Brain pericyte (primary cell): ENCODE data around the gene CYBA.

Experiments used
- DNase-seq: peaks from one replicate; pipeline ENCODE4 v3.0.0-alpha.2; 2012; ENCODE audit warnings: low read depth, low spot score

The CYBA gene

GRCh38 chr16:88631920-88632586, 18.8 kb downstream of the CYBA start:
- DNase-seq, result no peak

GRCh38 chr16:88631384-88631783, 19.5 kb downstream of the CYBA start:
- no peak for DNase-seq

GRCh38 chr16:88630941-88631340, 19.9 kb downstream of the CYBA start:
- no peak for DNase-seq

- DNase-seq, result no peak
These were observed 20.4 kb downstream of the CYBA start for GRCh38 chr16:88630433-88630832.

- no peak for DNase-seq
These were observed 21.0 kb downstream of the CYBA start for GRCh38 chr16:88629835-88630234.

- DNase-seq, result no peak
These were observed 22.3 kb downstream of the CYBA start for GRCh38 chr16:88628512-88628974.

- DNase-seq, result no peak
These were observed 23.1 kb downstream of the CYBA start for GRCh38 chr16:88627531-88628411.

- no peak for DNase-seq
These were observed 24.2 kb downstream of the CYBA start for GRCh38 chr16:88626646-88627045.

GRCh38 chr16:88624977-88625576, 25.8 kb downstream of the CYBA start:
- DNase-seq, result no peak

- no peak for DNase-seq
These were observed 26.4 kb downstream of the CYBA start for GRCh38 chr16:88624481-88624880.

GRCh38 chr16:88623858-88624257, 27.0 kb downstream of the CYBA start:
- no peak for DNase-seq

GRCh38 chr16:88622866-88623265, 28.0 kb downstream of the CYBA start:
- DNase-seq, result no peak

- no peak for DNase-seq
These were observed 28.7 kb downstream of the CYBA start for GRCh38 chr16:88622125-88622524.

GRCh38 chr16:88619859-88620815, 30.7 kb downstream of the CYBA start:
- no peak for DNase-seq

- no peak for DNase-seq
These were observed 31.7 kb downstream of the CYBA start for GRCh38 chr16:88618956-88619667.

GRCh38 chr16:88618182-88618955, 32.5 kb downstream of the CYBA start:
- DNase-seq, result no peak

GRCh38 chr16:88617268-88618031, 33.4 kb downstream of the CYBA start:
- DNase-seq, result no peak

GRCh38 chr16:88616736-88617135, 34.1 kb downstream of the CYBA start:
- DNase-seq, result no peak

- DNase-seq, result no peak
These were observed 34.5 kb downstream of the CYBA start for GRCh38 chr16:88616320-88616719.
